Body of pancreas (tissue), 4 donors: ENCODE results near the gene PTPRT. TPM values are rescaled to one million over a fixed set of nuclear protein-coding genes. Genes with fewer than 3 reads are reported as not detected.

Experiments
- ATAC-seq: fragments of 150-250 bp; one replicate; pipeline ENCODE4 v1.9.1; 2016
- DNase-seq, 4 donors: peaks; one replicate each; pipeline ENCODE4 v3.0.0-alpha.2; 2019
- H3K27ac ChIP-seq, 4 donors: fragments of 200-600 bp; sonication (generic); 1 replicate in 3 of 4; 2 replicates in 1 of 4; pipeline versions ENCODE4 v1.5.1 to v1.6.1; 2016 to 2019; ENCODE audit warnings: mild to moderate bottlenecking in 1 of 4, mixed read lengths in 1 of 4, moderate library complexity in 1 of 4
- H3K27me3 ChIP-seq, 2 donors: fragments of 200-600 bp; sonication (generic); one replicate each; pipeline ENCODE4 v1.6.0; 2016; ENCODE audit warnings: mild to moderate bottlenecking in 1 of 2
- H3K36me3 ChIP-seq, 2 donors: fragments of 200-600 bp; sonication (generic); replicated peaks in 1 of 2; 2 replicates each; pipeline ENCODE4 v1.5.1; 2016; ENCODE audit warnings: low read depth in 2 of 2; ENCODE audit not compliant: insufficient read depth in 1 of 2
- H3K4me1 ChIP-seq: fragments of 200-600 bp; sonication (generic); one replicate; pipeline ENCODE4 v1.6.0; 2016
- H3K4me3 ChIP-seq, 2 donors: fragments of 200-600 bp; sonication (generic); 1 replicate in 1 of 2; 2 replicates in 1 of 2; pipeline ENCODE4 v1.5.1; 2016 to 2019
- H3K9me3 ChIP-seq, 3 donors: fragments of 200-600 bp; sonication (generic); 1 replicate in 2 of 3; 2 replicates in 1 of 3; pipeline ENCODE4 v1.5.1; 2016
- POLR2A ChIP-seq, 3 donors: fragments of 450-650 bp; IDR thresholded peaks; one replicate each; pipeline ENCODE4 v1.6.1; 2016; ENCODE audit warnings: antibody characterized with exemption in 3 of 3, mild to moderate bottlenecking in 2 of 3
- WGBS, 2 donors: methylation state at CpG; one replicate each; pipeline ENCODE4 v1.1.5; 2017; 5-methylcytosine and 5-hydroxymethylcytosine counted together
- intact Hi-C: fragments of 100-400 bp; cut with DNase I; formaldehyde crosslinking; loops from one replicate; pipeline ENCODE4 v1.15.1; 2023
- total RNA-seq, 2 donors: library from RNA; depleted of rRNA; stranded (reverse); fragments of >200 nt; gene quantifications; one replicate each; pipeline ENCODE4 v1.1.0, GENCODE V29; 2016
- TF ChIP-seq, protein P1 (sequence below), 7 experiments: fragments of 450-650 bp in 4 of 7; fragments of 200-600 bp in 3 of 7; sonication (generic) in 3 of 7; IDR thresholded peaks; one replicate each; pipeline ENCODE4 v1.5.1; 2016 to 2019; ENCODE audit warnings: antibody characterized with exemption in 7 of 7

PTPRT gene
- total RNA-seq, 2 donors from 2014 or later = 0.33 to 1.0 TPM

DNA sequence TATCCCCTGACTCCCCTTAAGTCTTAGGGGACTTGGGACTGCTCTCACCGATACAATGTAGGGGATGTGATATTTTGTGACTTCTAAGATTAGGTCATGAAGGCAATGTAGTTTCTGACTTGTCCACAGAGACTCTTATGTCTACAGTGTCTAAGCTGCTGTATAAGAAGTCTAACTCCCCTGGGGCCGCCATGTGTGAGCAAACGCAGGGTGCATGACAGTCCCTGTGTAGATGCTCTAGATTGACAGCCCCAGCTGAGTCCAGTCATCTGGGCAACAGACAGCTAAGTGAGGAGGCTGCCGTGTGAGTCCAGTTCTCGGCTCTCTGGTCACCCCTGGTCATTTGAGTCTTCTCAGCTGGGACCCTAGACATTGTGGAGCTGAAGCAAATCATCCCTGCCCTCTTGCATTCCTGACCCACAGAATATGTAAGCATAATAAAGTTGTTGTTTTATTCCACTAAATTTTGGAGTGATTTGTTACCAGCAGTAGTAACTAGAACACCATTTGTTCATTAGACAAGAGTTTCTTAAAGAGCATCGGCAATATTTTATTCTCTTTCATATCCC is 828.2 kb downstream of the PTPRT start:
- Histone ChIP-seq H3K4me1 (no peaks in the 10 kb centered on the region), H3K27ac (no peak overlapping the region), H3K4me3 (no peak overlapping the region), H3K36me3 (no peaks in the 10 kb centered on the region), H3K9me3 (no peaks in the 10 kb centered on the region), H3K27me3 (no peaks in the 10 kb centered on the region)
- no peak for DNase-seq
- no peak for ATAC-seq
- intact Hi-C loops = no loop called here
- TF ChIP-seq, protein P1, sequence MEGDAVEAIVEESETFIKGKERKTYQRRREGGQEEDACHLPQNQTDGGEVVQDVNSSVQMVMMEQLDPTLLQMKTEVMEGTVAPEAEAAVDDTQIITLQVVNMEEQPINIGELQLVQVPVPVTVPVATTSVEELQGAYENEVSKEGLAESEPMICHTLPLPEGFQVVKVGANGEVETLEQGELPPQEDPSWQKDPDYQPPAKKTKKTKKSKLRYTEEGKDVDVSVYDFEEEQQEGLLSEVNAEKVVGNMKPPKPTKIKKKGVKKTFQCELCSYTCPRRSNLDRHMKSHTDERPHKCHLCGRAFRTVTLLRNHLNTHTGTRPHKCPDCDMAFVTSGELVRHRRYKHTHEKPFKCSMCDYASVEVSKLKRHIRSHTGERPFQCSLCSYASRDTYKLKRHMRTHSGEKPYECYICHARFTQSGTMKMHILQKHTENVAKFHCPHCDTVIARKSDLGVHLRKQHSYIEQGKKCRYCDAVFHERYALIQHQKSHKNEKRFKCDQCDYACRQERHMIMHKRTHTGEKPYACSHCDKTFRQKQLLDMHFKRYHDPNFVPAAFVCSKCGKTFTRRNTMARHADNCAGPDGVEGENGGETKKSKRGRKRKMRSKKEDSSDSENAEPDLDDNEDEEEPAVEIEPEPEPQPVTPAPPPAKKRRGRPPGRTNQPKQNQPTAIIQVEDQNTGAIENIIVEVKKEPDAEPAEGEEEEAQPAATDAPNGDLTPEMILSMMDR (IDR thresholded peaks at IDR 0.05) = no peak
- no peak for TF ChIP-seq POLR2A (IDR thresholded peaks at IDR 0.05)
- 74 to 82% methylated on average over 6 of the region's 6 CpGs for WGBS, 2 donors

DNA sequence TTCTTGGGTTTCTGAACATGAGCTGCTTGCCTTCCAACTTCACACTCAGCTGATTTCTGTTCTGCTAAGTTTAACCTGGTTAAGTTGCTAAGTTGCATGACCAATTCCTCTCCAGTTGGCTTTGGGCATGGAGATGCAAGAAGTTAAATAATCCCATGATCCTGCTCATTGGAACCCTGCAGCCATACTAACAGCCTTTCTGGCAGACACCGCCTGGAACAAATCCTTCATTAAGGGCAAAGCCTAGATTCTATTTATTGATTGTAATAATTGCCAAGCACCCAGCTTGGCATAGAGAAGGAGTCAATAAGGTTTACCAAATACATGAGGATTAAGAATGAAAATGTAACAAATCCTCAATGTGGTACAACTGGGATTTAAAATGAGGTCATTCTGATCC is 829.1 kb downstream of the PTPRT start:
- intact Hi-C loops = no loop called here
- TF ChIP-seq, protein P1 (IDR thresholded peaks at IDR 0.05) = no peak
- TF ChIP-seq POLR2A (IDR thresholded peaks at IDR 0.05) = no peak
- no peak for DNase-seq
- 94 to 100% methylated on average over 1 of the region's 1 CpG for WGBS, 2 donors
- H3K4me3 ChIP-seq = no peak overlapping the region
- H3K36me3 ChIP-seq = no peaks in the 10 kb centered on the region
- no peaks in the 10 kb centered on the region for H3K27me3 ChIP-seq
- ATAC-seq = no peak
- no peaks in the 10 kb centered on the region for H3K4me1 ChIP-seq
- no peak overlapping the region for H3K27ac ChIP-seq
- no peaks in the 10 kb centered on the region for H3K9me3 ChIP-seq

DNA sequence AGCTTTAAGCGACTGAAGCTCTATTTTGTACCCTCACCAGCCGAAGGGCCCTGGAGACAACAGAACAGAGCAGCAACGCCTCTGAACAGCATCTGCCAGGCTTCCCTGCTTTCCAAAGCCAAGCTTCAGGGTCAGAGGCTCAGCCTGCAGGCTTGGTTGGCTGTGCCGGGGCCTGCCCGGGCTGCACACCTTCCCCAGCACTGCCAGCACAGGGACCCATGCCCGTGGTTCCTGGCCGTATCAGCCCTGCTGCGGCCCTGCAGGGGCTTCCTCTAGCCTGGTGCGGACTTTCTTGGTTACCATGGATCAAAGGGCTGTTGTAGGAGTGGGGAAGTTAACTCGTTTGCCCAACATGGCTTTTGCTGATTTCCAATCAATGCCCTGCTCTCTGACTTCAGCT is 830.1 kb downstream of the PTPRT start:
- no peaks in the 10 kb centered on the region for H3K27me3 ChIP-seq
- H3K4me3 ChIP-seq = no peak overlapping the region
- WGBS, 2 donors = 64 to 67% methylated on average over 2 to 10 of the region's 10 CpGs
- intact Hi-C loops = no loop called here
- no peaks in the 10 kb centered on the region for H3K4me1 ChIP-seq
- H3K9me3 ChIP-seq = no peaks in the 10 kb centered on the region
- ATAC-seq (no peak), DNase-seq (no peak)
- H3K36me3 ChIP-seq = no peaks in the 10 kb centered on the region
- H3K27ac ChIP-seq = no peak overlapping the region
- TF ChIP-seq, protein P1 (IDR thresholded peaks at IDR 0.05) = no peak
- TF ChIP-seq POLR2A (IDR thresholded peaks at IDR 0.05) = no peak

DNA sequence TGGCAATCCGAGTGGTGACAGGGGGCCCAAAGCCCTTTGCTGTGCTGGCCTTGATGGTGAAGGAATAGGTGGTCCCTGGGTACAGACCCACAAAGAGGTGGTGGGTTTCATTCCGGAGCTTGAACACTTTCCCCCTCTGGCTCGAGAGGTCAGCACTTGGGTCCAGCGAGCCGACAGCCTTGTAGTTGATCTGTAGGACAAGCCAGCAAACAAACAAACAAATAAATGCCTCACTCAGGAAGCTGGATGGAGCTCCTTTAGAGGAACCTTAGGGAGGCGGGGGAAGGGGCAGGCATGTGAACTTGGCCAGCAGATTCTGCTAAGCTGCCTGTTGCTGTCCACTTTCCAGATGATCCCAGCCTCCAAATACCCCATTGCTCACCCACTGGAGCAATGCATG is 837.6 kb downstream of the PTPRT start:
- no peak for ATAC-seq
- 42 to 44% methylated on average over 6 of the region's 6 CpGs for WGBS, 2 donors

DNA sequence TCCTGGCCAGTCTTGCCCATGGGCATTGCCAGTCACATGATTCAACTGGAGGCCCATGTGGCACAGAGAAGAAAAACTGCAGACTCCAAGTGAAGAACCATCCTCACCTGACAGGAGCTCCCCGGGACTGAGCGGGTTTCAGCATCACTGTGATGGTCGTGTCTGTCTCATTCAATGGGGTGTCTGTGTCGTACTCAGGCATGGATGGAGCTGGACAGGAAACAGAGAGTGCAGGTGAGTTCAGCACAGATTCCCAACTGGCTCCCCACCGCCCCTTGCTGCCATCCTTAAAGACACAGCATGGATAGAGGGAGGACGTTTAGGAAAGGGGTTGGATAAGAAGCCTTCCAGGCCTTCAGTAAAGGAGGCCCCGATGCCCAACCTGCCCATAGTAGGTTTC is 839.2 kb downstream of the PTPRT start:
- ATAC-seq = no peak
- intact Hi-C loops = no loop called here
- WGBS, 2 donors = 62 to 65% methylated on average over 5 to 7 of the region's 7 CpGs
- Histone ChIP-seq H3K27me3 (no peaks in the 10 kb centered on the region), H3K4me1 (no peaks in the 10 kb centered on the region), H3K4me3 (no peak overlapping the region), H3K9me3 (no peaks in the 10 kb centered on the region), H3K27ac (no peak overlapping the region), H3K36me3 (no peaks in the 10 kb centered on the region)
- no peak for TF ChIP-seq POLR2A (IDR thresholded peaks at IDR 0.05)
- TF ChIP-seq, protein P1 (IDR thresholded peaks at IDR 0.05) = no peak
- no peak for DNase-seq

More for the DNA sequence above, 837.6 kb downstream of the PTPRT start:
- intact Hi-C loops = no loop called here
- Histone ChIP-seq H3K36me3 (no peaks in the 10 kb centered on the region), H3K4me1 (no peaks in the 10 kb centered on the region), H3K4me3 (no peak overlapping the region), H3K27me3 (no peaks in the 10 kb centered on the region), H3K27ac (no peak overlapping the region), H3K9me3 (no peaks in the 10 kb centered on the region)
- no peak for DNase-seq
- TF ChIP-seq, protein P1 (IDR thresholded peaks at IDR 0.05) = no peak
- TF ChIP-seq POLR2A (IDR thresholded peaks at IDR 0.05) = no peak
